HG03442 (cell line): ENCODE data around the gene STRIP1.

ENCODE experiments used
- ATAC-seq: cut with Tn5 transposase; IDR thresholded peaks from one replicate; pipeline ENCODE4 v1.9.1; 2021; ENCODE audit warnings: mild to moderate bottlenecking, moderate library complexity; ENCODE audit not compliant: unreplicated experiment

Gene STRIP1

DNA sequence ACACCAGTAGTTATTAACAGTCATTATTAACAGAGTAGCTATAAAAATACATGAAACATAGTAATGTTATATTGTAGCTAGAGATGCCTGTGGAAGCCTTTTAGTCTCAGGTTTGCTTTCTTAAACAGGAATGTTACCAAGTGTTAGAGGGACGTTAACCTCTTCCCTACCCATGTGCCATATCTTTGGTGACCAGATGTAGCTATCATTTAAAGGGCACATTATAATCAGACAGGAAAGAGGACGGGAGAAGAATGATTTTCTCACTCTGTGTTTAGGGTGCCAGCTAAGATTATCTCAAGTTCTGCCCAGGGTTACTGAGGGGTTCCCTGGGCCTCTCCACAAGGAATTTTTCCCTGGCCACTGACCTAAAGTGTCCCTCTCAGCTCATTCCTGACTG, 57.0 kb downstream of the STRIP1 start:
- ATAC-seq = no peak

DNA sequence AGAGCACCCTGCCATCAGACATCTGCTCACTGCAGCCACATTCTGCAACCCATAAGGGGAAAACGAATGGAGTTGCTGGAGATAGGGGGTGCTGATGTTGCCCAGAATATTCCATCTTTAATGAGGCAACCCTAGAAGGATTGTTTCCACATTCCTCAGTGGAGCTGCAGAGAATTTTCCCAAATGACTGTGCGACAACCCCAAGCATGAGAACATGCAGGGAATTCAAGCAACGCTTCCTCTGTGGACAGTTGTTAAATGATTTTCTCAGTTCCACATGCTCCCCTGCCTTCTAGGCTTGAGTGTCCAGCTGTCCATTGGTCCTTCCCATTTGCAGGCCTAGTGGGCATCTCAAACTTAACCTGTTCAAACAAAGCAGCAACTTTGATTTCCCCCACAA, 57.4 kb downstream of the STRIP1 start:
- ATAC-seq = no peak

DNA sequence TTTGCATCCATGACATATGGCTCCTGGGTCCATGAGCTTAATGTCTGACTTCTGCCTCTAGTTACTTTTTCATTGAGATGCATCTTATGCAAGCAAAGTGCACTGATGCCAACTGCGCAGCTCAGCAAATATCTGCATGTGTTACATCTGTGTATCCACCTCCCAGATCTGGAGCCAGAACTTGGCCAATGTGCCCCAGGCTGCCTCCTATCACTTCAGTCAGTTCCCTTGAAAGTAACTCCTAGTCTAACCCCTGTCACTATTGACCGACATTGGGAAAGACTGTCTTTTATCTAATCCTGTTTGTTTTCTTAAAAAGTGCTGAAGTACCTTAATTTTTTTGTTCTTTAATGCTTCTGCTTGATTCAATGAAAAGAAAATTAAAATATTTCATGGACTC, 58.6 kb downstream of the STRIP1 start:
- no peak for ATAC-seq

DNA sequence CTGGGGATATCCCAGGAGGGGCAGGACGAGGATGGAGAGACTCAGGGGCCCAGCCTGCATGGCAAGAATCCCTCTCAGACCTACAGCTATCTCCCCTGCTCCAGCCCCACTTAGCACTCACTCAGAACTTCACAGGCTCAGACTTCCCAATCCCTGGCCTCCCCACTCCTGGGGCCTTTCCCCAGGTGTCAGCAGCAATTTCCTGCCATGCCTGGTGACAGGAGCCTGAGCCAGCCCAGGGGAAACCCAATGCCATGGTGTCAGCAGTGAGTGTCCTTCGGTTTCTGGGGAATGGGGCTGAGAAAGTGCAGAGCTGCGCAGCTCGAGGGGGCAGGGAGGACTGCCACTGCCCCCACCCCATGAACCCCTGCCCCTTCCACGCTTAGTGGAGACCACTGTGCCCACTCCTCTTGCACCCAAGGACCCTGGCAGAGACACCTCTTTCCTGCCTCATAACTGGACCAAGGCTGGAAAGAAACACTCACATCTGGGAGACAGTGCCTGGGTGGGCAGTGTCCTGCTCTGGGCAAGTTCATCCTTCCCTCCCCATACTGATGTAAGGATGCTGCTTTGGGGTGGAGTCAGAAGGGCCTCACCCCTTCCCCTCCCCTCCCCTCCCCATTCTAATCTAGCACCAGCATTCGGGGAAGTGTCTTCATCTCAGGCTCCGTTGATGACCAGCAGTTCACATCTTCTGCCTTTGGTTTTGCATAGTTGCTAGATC, 60.7 kb downstream of the STRIP1 start:
- ATAC-seq = no peak

GRCh38 chr1:110097507-110098221, 63.2 kb downstream of the STRIP1 start:
- no peak for ATAC-seq

GRCh38 chr1:110098222-110099026, 64.0 kb downstream of the STRIP1 start:
- ATAC-seq = no peak

GRCh38 chr1:110100335-110100734, 65.9 kb downstream of the STRIP1 start:
- no peak for ATAC-seq

DNA sequence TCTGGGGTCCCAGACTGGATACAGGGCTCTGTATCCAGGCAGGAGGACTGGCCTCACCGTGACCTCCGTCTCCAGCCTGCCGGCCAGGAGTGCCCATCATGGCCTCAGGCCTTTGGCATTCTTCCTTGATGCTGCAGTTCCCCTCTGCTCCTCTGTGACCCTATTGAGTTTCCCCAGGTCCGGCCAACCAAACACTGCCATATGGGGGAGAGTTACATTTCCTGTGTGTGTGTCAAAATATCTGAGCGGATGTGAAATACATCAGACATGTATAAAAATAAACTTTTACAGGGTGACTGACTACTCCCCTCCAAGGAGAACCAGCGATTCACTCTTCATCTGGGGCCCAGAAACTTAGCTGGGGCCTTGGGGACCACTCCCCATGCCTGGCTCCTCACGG, 67.7 kb downstream of the STRIP1 start:
- ATAC-seq = no peak
